ENCODE measurements around the gene TRMT112. TPM values are rescaled to one million over a fixed set of nuclear protein-coding genes. Genes with fewer than 3 reads are reported as not detected.

The TRMT112 gene
- total RNA-seq, 4 donors from 2014 or later: 200 to 462 (median 323) TPM

GRCh38 chr11:64299847-64300648 lies 17.3 kb downstream of the TRMT112 start, which contains the start of gene CATSPERZ:
CATSPERZ (plus strand) TSS chr11:64300358; CDS start chr11:64300411, 53 bp downstream.
- peaks cover 15 to 19% of the 10 kb centered on the region in 2 donors for H3K27me3 ChIP-seq
- intact Hi-C loops (cut with DNase I; ENCODE audit: low total_unique reads): loop anchor here (5.0 kb wide), 1 partner anchor 93 kb away; the partner anchor contains the start of gene FERMT3
- TF ChIP-seq CTCF (IDR thresholded peaks at IDR 0.05): no peak
- TF ChIP-seq POLR2A (IDR thresholded peaks at IDR 0.05): no peak
- H3K36me3 ChIP-seq: no peaks in the 10 kb centered on the region
- peaks cover 0 to 20% of the 10 kb centered on the region in 2 donors for H3K4me1 ChIP-seq
- no peaks in the 10 kb centered on the region for H3K9me3 ChIP-seq
- H3K27ac ChIP-seq: peak within 1 kb of the TSS in 1 of 2 donors; percentile 63
- no peak for DNase-seq
- peak within 1 kb of the TSS; percentile 4 to 16 for H3K4me3 ChIP-seq

- Histone ChIP-seq H3K9me3 (no peaks in the 10 kb centered on the region), H3K27me3 (peaks cover 15 to 19% of the 10 kb centered on the region in 2 donors), H3K36me3 (no peaks in the 10 kb centered on the region), H3K4me3 (peak overlapping the region; percentile 4 to 16), H3K4me1 (peaks cover 0 to 20% of the 10 kb centered on the region in 2 donors), H3K27ac (peak overlapping the region in 1 of 2 donors; percentile 63)
- DNase-seq: peak; percentile 43 to 58
- no peak for TF ChIP-seq POLR2A (IDR thresholded peaks at IDR 0.05)
- TF ChIP-seq CTCF (IDR thresholded peaks at IDR 0.05): peak in 1 of 4 experiments; percentile 4
- intact Hi-C loops (cut with DNase I; ENCODE audit: low total_unique reads): loop anchor here (5.0 kb wide), 1 partner anchor 92 kb away; the partner anchor contains the start of gene FERMT3
These were observed 18.2 kb downstream of the TRMT112 start for GRCh38 chr11:64298966-64299846.

GRCh38 chr11:64297699-64298358 lies 19.5 kb downstream of the TRMT112 start:
- intact Hi-C loops (cut with DNase I; ENCODE audit: low total_unique reads): loop anchor here (5.0 kb wide), 1 partner anchor 91 kb away; the partner anchor contains the start of gene FERMT3
- Histone ChIP-seq H3K4me1 (peaks cover 0 to 17% of the 10 kb centered on the region in 2 donors), H3K9me3 (no peaks in the 10 kb centered on the region), H3K27me3 (peaks cover 19% of the 10 kb centered on the region in 2 donors), H3K4me3 (no peak overlapping the region), H3K36me3 (no peaks in the 10 kb centered on the region), H3K27ac (no peak overlapping the region)
- no peak for DNase-seq
- TF ChIP-seq POLR2A (IDR thresholded peaks at IDR 0.05) (no peak), CTCF (IDR thresholded peaks at IDR 0.05) (no peak)

GRCh38 chr11:64296830-64297698 lies 20.3 kb downstream of the TRMT112 start:
- Histone ChIP-seq H3K4me1 (peaks cover 0 to 22% of the 10 kb centered on the region in 2 donors), H3K4me3 (no peak overlapping the region), H3K27ac (no peak overlapping the region), H3K9me3 (no peaks in the 10 kb centered on the region), H3K27me3 (peaks cover 20 to 27% of the 10 kb centered on the region in 2 donors), H3K36me3 (no peaks in the 10 kb centered on the region)
- no peak for DNase-seq
- intact Hi-C loops (cut with DNase I; ENCODE audit: low total_unique reads): loop anchor here (5.0 kb wide), 1 partner anchor 90 kb away; the partner anchor contains the start of gene FERMT3
- no peak for TF ChIP-seq POLR2A (IDR thresholded peaks at IDR 0.05)

All from uterus (tissue), 4 donors.